K562 (cell line): ENCODE data around the gene SMYD1. TPM values are rescaled to one million over a fixed set of nuclear protein-coding genes. Genes with fewer than 3 reads are reported as not detected.

Source experiments
- ASH1L ChIP-seq: fragments of 450-650 bp; IDR thresholded peaks from 2 replicates; pipeline ENCODE4 v1.6.1; 2018; ENCODE audit warnings: borderline replicate concordance, mild to moderate bottlenecking, low read depth; ENCODE audit not compliant: partially characterized antibody
- CAMTA2 ChIP-seq: fragments of 250-450 bp; sonication (Bioruptor Pico); conservative IDR thresholded peaks from 2 replicates; pipeline ENCODE4 v1.5.1; 2022
- HLTF ChIP-seq: fragments of 450-650 bp; IDR thresholded peaks from 2 replicates; pipeline ENCODE4 v1.6.1; 2016
- KLF16 ChIP-seq: IDR thresholded peaks from 2 replicates; pipeline ENCODE4 v1.6.1; 2016; ENCODE audit warnings: antibody characterized with exemption
- PCBP1 ChIP-seq: fragments of 200-400 bp; formaldehyde crosslinking; IDR thresholded peaks from 2 replicates; pipeline ENCODE4 v1.6.1; 2018; ENCODE audit warnings: mild to moderate bottlenecking, low read depth, low read length; ENCODE audit not compliant: poor library complexity, severe bottlenecking
- POLR2A ChIP-seq: fragments of 450-650 bp; conservative IDR thresholded peaks from 2 replicates; pipeline ENCODE4 v1.6.1; 2016
- PRPF4 ChIP-seq: fragments of 200-400 bp; formaldehyde crosslinking; IDR thresholded peaks from one replicate; pipeline ENCODE4 v1.6.1; 2017; ENCODE audit warnings: low read length, low read depth, mild to moderate bottlenecking; ENCODE audit not compliant: insufficient read depth, poor library complexity, severe bottlenecking
- SMAD3 ChIP-seq: fragments of 450-650 bp; formaldehyde crosslinking; conservative IDR thresholded peaks from 2 replicates; pipeline ENCODE4 v1.4.0; 2020; ENCODE audit warnings: mild to moderate bottlenecking
- ZNF197 ChIP-seq: fragments of 200-800 bp; sonication (Bioruptor generic); IDR thresholded peaks from 2 replicates; pipeline ENCODE4 v1.6.1; 2016; ENCODE audit warnings: low read depth, missing genetic modification characterization, missing compliant biosample characterization
- ZNF41 ChIP-seq: fragments of 250-450 bp; sonication (Bioruptor Pico); conservative IDR thresholded peaks from 2 replicates; pipeline ENCODE4 v1.4.0; 2020; ENCODE audit warnings: mild to moderate bottlenecking
- ZNF592 ChIP-seq: fragments of 450-650 bp; IDR thresholded peaks from 2 replicates; pipeline ENCODE4 v1.6.1; 2017; ENCODE audit warnings: antibody characterized with exemption, mild to moderate bottlenecking
- ZSCAN29 ChIP-seq: fragments of 450-650 bp; IDR thresholded peaks from 2 replicates; pipeline ENCODE4 v1.6.1; 2017
- polyA plus RNA-seq, 8 experiments: library from polyadenylated mRNA; depleted of rRNA in 4 of 8; stranded (reverse) in 5 of 8; unstranded in 3 of 8; fragments of >200 nt; fragmentation: Nextera tagmentation in 2 of 8; fragmentation: Illumina TruSeq in 1 of 8; extraction: Ambion mirVana in 2 of 8; extraction: Trizol in 1 of 8; gene quantifications; 2 replicates each; pipeline versions ENCODE4 v1.2.1 to v1.2.3, GENCODE V29; 2011 to 2014; ENCODE audit warnings: inconsistent platforms in 1 of 8, missing spikeins in 1 of 8
- total RNA-seq, 7 experiments: library from RNA; depleted of rRNA in 6 of 7; stranded (reverse); fragments of >200 nt in 6 of 7; fragmentation: Illumina TruSeq in 2 of 7; extraction: Trizol in 2 of 7; gene quantifications; 2 replicates each; pipeline versions ENCODE4 v1.2.1 to v1.2.3, GENCODE V29; 2011 to 2021; ENCODE audit warnings: low replicate concordance in 1 of 7
- TF ChIP-seq, protein P1 (sequence below): fragments of 250-450 bp; sonication (Bioruptor Pico); IDR thresholded peaks from 2 replicates; pipeline ENCODE4 v1.5.0; 2021
- TF ChIP-seq, protein P2 (sequence below): fragments of 250-450 bp; sonication (Bioruptor Pico); IDR thresholded peaks from 2 replicates; pipeline ENCODE4 v1.8.0; 2022; ENCODE audit warnings: moderate library complexity, mild to moderate bottlenecking, inconsistent platforms
- TF ChIP-seq, protein P3 (sequence below): sonication (generic); IDR thresholded peaks from 2 replicates; pipeline ENCODE4 v1.6.1; 2016
- TF ChIP-seq, protein P4 (sequence below): fragments of 200-400 bp; formaldehyde crosslinking; IDR thresholded peaks from 2 replicates; pipeline ENCODE4 v1.6.1; 2017; ENCODE audit warnings: mild to moderate bottlenecking, low read depth, low read length, moderate library complexity

Gene SMYD1
- total and polyA plus RNA-seq, 9 of the 15 experiments (the other 6 are each of a cell fraction or from before 2014, with no cell fraction given), result not detected

DNA sequence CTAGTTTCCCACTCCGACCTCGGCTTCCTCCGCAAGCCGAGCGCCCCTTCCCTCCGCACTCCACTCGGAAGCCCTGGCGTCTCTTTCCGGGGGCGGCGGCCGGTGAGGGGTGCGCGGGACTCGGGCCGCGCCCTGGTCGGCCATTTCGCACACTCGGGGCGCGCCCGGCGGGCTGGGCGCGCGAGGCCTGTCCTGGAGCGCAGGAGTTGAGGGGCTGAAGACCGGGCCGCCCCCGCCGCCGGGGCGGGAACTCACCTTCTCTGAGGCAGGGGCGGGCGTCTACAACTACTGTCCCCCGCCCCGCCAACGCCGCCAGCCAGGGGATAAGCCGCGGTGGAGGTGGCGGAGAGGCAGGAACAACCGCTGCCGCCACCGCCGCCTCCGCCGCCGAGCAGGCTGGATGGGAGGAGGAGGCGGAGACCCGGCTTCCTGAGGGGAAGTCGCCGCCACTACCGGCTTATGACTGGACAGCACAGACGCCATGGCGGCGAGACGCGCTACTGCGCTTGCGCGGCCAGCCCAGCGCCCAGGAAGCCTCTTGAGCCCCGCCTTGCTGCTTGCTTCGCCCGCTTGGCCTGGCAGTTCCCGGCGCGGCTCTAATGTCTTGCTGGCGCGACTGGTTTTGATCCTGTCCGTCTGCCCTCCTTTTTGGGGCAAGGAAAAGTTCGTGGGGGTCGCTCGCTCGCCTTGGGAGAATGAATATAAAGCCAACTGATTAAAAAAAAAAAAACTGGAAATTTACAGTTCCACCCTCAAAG, 12.1 kb upstream of the SMYD1 start, which contains the start of gene KRCC1 (continued):
- TF ChIP-seq, protein P1, sequence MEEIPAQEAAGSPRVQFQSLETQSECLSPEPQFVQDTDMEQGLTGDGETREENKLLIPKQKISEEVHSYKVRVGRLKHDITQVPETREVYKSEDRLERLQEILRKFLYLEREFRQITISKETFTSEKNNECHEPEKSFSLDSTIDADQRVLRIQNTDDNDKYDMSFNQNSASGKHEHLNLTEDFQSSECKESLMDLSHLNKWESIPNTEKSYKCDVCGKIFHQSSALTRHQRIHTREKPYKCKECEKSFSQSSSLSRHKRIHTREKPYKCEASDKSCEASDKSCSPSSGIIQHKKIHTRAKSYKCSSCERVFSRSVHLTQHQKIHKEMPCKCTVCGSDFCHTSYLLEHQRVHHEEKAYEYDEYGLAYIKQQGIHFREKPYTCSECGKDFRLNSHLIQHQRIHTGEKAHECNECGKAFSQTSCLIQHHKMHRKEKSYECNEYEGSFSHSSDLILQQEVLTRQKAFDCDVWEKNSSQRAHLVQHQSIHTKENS, result no peak
- TF ChIP-seq, protein P2, sequence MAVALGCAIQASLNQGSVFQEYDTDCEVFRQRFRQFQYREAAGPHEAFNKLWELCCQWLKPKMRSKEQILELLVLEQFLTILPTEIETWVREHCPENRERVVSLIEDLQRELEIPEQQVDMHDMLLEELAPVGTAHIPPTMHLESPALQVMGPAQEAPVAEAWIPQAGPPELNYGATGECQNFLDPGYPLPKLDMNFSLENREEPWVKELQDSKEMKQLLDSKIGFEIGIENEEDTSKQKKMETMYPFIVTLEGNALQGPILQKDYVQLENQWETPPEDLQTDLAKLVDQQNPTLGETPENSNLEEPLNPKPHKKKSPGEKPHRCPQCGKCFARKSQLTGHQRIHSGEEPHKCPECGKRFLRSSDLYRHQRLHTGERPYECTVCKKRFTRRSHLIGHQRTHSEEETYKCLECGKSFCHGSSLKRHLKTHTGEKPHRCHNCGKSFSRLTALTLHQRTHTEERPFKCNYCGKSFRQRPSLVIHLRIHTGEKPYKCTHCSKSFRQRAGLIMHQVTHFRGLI (CRISPR knock-in tag), result no peak
- TF ChIP-seq SMAD3 (0 out of 2 replicates have a peak, but pooled peaks have one; percentile 39), CAMTA2 (CRISPR knock-in tag) (0 out of 2 replicates have a peak, but pooled peaks have one; percentile 70), HLTF (no peak), ZSCAN29 (no peak), PRPF4 (peak; percentile 27), ZNF197 (CRISPR knock-in tag) (peak; percentile 17; the same call in 1 of the 2 replicates), KLF16 (no peak), POLR2A (peak; percentile 96), ZNF592 (peak; percentile 86; the same call in 1 of the 2 replicates), ASH1L (peak; percentile 19), PCBP1 (peak; percentile 73), ZNF41 (CRISPR knock-in tag) (no peak; the same call in 1 of the 2 replicates)
- TF ChIP-seq, protein P3, sequence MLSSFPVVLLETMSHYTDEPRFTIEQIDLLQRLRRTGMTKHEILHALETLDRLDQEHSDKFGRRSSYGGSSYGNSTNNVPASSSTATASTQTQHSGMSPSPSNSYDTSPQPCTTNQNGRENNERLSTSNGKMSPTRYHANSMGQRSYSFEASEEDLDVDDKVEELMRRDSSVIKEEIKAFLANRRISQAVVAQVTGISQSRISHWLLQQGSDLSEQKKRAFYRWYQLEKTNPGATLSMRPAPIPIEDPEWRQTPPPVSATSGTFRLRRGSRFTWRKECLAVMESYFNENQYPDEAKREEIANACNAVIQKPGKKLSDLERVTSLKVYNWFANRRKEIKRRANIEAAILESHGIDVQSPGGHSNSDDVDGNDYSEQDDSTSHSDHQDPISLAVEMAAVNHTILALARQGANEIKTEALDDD, result no peak
- TF ChIP-seq, protein P4, sequence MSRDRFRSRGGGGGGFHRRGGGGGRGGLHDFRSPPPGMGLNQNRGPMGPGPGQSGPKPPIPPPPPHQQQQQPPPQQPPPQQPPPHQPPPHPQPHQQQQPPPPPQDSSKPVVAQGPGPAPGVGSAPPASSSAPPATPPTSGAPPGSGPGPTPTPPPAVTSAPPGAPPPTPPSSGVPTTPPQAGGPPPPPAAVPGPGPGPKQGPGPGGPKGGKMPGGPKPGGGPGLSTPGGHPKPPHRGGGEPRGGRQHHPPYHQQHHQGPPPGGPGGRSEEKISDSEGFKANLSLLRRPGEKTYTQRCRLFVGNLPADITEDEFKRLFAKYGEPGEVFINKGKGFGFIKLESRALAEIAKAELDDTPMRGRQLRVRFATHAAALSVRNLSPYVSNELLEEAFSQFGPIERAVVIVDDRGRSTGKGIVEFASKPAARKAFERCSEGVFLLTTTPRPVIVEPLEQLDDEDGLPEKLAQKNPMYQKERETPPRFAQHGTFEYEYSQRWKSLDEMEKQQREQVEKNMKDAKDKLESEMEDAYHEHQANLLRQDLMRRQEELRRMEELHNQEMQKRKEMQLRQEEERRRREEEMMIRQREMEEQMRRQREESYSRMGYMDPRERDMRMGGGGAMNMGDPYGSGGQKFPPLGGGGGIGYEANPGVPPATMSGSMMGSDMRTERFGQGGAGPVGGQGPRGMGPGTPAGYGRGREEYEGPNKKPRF, result no peak
